Activated CD4-positive, CD25-positive, alpha-beta regulatory T cell treated with anti-CD3 and anti-CD28 coated beads, Interleukin-2, amount 50 U/mL, for 16 hours (primary cell): ENCODE results near the gene CDK5RAP1.

Experiments
- DNase-seq: peaks from one replicate; pipeline ENCODE4 v3.0.0-alpha.2; 2020; ENCODE audit warnings: low read depth, low spot score

CDK5RAP1 gene

GRCh38 chr20:33386673-33387072 is 14.6 kb downstream of the CDK5RAP1 start:
- DNase-seq = no peak

DNA sequence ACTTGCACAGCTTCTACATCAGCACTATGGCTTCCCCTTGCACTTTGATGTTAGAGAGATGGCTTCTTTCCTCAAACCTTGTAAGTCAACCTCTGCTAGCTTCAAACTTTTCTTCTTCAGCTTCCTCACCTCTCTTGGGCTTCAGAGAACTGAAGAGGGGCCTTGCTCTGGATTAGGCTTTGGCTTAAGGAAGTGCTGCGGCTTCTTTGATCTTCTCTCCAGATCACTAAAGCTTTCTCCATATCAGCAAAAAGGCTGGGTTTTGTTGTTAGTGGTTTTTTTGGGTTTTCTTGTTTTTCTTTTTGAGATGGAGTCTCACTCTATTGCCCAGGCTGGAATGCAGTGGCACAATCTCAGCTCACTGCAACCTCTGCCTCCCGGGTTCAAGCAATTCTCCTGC is 24.0 kb downstream of the CDK5RAP1 start:
- no peak for DNase-seq

DNA sequence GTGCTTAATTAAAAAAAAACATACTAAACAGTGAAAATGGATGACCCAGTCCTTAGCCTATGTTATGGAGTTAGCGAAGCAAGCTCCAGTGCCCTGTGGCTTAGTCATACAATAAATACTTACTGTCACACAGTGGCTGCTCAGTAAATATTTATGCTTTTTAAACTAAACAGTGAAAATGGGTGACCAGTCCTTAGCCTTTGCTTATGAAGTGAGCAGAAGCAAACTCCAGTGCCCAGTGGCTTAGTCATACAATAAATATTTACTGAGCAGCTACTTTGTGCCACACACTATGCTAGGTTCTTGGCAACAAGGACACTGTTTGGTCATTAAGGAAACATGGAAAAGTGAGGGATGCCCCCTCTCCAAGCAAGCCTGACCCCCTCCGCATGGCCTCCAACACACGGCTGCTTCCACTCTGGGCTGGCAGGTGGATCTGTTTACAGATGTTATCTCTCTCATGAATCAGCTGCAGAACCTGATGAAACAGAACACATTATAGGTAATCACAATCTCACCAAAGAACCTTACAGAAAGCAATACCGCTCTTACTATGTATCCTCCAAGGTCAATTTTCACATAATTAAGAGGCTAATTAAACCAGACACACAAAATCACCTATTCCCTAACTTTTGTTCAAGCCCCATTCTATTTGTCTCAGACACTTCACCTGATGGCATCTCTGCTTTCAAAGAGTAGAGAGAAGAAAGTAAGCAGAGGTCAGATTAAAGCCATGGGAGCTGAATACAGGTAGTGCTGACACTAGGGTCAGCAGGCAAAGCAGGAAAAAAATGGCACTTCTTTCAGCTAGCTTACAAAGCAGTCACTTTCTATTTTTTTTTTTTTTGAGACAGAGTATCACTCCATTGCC is 27.3 kb downstream of the CDK5RAP1 start:
- DNase-seq = no peak

DNA sequence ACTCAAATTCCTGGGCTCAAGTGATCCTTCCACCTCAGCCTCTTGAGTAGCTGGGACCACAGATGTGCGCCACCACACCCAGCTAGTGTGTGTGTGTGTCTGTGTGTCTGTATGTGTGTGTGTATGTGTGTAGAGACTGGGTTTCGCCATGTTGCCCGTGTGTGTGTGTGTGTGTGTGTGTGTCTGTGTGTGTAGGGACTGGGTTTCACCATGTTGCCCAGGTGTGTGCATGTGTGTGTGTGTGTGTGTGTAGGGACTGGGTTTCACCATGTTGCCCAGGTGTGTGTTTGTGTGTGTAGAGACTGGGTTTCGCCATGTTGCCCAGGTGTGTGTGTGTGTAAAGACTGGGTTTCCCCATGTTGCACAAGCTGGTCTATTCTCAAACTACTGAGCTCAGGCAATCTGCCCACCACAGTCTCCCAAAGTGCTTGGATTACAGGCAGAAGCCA is 28.3 kb downstream of the CDK5RAP1 start:
- DNase-seq = no peak

GRCh38 chr20:33370291-33370690 is 31.0 kb downstream of the CDK5RAP1 start:
- DNase-seq = no peak

DNA sequence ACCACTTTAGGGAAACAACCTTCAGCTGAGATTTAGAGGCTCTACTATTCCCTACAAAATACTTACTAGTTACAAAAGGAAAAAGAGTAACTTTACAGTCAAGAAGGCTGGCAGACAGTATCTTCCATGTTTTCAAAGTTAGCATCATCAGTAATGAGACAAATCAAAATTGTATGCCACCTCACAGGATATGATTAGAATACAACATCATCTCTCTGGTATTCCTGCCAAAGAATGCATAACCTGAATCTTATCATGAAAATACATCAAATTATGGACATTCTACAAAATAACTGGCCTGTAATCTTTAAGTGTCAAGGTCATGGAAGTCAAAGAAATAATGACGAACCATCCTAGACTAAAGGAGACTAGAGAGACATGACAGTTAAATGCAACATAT is 38.4 kb downstream of the CDK5RAP1 start:
- DNase-seq = no peak

- DNase-seq = no peak
These were observed 41.7 kb downstream of the CDK5RAP1 start for GRCh38 chr20:33359399-33360261.

GRCh38 chr20:33353013-33353402 is 48.3 kb downstream of the CDK5RAP1 start:
- no peak for DNase-seq

GRCh38 chr20:33352258-33353012 is 48.9 kb downstream of the CDK5RAP1 start:
- DNase-seq = no peak

GRCh38 chr20:33351696-33352095 is 49.6 kb downstream of the CDK5RAP1 start:
- no peak for DNase-seq

DNA sequence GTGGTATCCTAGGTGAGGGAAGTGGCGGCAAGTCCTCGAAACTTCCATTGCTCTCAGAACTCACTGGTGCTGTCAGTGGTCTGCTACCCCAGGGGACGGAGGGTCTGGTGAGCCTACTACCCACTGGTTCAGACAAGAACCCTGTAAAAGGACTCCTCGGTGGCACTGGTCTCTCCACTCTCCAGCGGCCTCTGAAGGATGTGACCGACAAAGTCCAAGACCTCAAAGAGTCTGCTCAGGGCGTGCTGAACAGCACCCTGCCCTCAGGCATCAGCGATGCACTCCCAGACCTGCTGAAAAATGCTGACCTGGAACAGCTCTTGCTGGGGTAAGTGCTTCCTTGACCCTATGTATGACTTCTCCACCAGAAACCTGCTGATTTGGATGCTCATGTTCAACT is 51.8 kb downstream of the CDK5RAP1 start:
- no peak for DNase-seq

DNA sequence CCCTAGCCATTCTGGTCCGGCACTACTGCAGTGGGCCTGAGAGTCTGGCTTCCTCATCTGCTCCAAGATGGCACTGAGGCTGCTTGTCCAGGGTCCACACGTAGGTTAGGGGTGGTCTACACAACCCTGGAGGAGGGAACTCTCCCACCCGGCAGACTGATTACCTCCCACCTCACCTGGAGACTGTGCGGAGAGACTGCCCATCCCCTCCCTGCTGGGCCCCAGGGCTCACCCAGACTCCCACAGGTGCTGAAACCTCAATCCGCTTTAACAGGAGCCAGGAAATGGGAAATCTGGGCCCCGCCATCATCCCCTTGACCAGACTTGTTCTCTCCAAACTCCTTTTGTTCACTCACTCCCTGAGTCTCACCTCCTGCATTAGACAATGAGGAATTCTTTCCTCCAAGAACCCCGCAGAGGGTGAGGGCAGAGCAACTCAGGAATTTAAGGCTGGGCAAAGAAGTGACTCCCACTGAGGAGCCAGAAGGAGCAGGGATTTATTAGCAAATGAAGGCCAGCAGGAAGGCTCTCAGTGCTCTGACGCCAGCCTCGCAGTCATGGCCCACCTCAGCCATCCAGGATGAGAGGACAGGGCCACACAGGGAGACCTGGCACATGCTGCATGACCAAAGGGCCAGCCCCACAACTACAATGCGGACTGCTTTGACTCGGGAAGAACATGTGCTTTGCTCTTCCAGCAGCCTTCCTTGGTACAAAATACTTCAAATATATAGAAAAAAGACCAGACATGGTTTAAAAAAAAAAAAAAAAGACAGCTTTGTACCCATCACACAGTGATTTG is 53.0 kb downstream of the CDK5RAP1 start:
- no peak for DNase-seq

GRCh38 chr20:33345342-33345741 is 56.0 kb downstream of the CDK5RAP1 start:
- no peak for DNase-seq

GRCh38 chr20:33343521-33343920 is 57.8 kb downstream of the CDK5RAP1 start:
- no peak for DNase-seq

- DNase-seq = no peak
These were observed 61.7 kb downstream of the CDK5RAP1 start for GRCh38 chr20:33339515-33340058.

DNA sequence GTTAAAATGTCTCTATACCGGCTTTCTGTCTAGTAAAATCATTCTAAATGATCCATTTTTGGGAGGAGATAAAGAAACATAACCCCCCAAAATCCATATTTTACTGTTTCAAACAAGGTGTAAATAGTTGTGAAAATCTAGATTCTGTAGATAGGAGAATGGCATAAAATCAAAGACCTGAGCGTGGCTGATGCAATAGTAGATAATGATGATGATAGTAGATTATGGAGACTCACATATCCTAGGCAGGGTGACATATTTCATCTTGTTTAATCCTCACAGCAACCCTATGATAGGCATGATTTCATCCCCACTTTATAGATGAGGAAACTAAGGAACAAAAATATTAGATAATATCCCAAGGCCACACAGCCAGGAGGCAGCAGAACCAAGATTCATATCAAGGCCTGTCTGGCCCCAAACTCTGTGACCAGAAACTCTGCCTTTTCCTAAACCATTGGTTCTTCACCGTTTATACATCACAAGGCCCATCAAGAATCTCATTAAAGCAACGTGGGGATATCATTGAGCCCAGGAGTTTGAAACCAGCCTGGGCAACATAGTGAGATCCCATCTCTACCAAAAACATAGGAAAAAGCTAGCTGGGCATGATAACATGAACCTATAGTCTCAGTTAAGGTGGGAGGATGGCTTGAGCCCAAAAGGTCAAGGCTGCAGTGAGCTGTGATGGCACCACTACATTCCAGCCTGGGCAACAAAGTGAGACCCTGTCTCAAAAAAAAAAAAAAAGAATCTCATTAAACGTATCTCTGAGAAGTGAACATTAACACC is 62.7 kb downstream of the CDK5RAP1 start:
- no peak for DNase-seq

DNA sequence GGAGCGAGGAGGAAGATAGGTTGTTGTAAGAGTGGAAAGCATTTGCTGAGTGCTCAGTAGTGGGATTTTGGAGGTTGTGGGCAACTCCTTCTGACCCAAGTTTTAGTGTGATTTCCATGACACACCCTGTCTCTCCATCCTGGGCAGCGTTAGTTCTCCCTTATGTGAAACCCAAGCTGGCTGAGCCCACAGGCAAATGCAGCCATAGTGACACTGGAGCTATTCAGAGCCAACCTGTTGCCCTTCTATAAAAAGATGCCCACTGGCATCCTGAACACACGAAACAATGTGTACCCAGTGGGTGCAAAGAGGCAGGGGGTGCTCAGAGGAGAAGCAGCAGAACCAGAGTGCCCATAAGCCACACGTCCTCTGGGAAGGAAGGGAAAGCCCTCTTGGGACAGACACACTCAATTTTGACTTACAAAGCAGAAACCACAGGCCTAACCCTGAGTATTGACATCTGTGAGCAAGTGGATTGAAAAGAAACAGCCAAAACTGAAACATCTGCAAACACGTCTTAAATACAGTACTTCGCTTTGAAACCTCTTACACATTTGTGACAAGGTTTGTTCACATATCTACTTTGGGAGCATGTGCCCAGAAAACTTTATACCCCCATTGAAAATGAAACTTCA is 63.7 kb downstream of the CDK5RAP1 start:
- DNase-seq = no peak

GRCh38 chr20:33337119-33337518 is 64.2 kb downstream of the CDK5RAP1 start:
- DNase-seq = no peak

GRCh38 chr20:33336375-33336774 is 64.9 kb downstream of the CDK5RAP1 start:
- no peak for DNase-seq
